Neuronal stem cell (in vitro differentiated cells): ENCODE data around the gene RAG2.

Source experiments
- DNase-seq: peaks from one replicate; pipeline ENCODE4 v3.0.0-alpha.2; 2013; ENCODE audit warnings: low spot score
- H2AFZ ChIP-seq: one replicate; pipeline ENCODE4 v1.6.1; 2013; ENCODE audit warnings: mild to moderate bottlenecking, low read length, inconsistent platforms
- H2AK5ac ChIP-seq: 2 replicates; pipeline ENCODE4 v1.6.1; 2013; ENCODE audit warnings: low read depth, mild to moderate bottlenecking, inconsistent platforms, low read length, moderate library complexity, mixed read lengths
- H2BK120ac ChIP-seq: 2 replicates; pipeline ENCODE4 v1.6.1; 2013; ENCODE audit warnings: low read depth, mild to moderate bottlenecking, inconsistent platforms, low read length, moderate library complexity, mixed read lengths
- H2BK12ac ChIP-seq: one replicate; pipeline ENCODE4 v1.6.1; 2013; ENCODE audit warnings: low read length, inconsistent platforms
- H2BK15ac ChIP-seq: 2 replicates; pipeline ENCODE4 v1.6.1; 2013; ENCODE audit warnings: mild to moderate bottlenecking, low read length, inconsistent platforms, mixed read lengths
- H2BK5ac ChIP-seq: one replicate; pipeline ENCODE4 v1.6.1; 2013; ENCODE audit warnings: inconsistent platforms, mild to moderate bottlenecking, low read length, moderate library complexity
- H3K14ac ChIP-seq: one replicate; pipeline ENCODE4 v1.6.1; 2013; ENCODE audit warnings: low read length, inconsistent platforms
- H3K18ac ChIP-seq: 2 replicates; pipeline ENCODE4 v1.6.1; 2013; ENCODE audit warnings: low read length, inconsistent platforms
- H3K23ac ChIP-seq: 2 replicates; pipeline ENCODE4 v1.6.1; 2013; ENCODE audit warnings: low read depth, mild to moderate bottlenecking, mixed read lengths, low read length, inconsistent platforms; ENCODE audit not compliant: poor library complexity
- H3K27ac ChIP-seq: replicated peaks from 3 replicates; pipeline ENCODE4 v1.5.1; 2013; ENCODE audit warnings: low read length, inconsistent platforms
- H3K27me3 ChIP-seq, 3 experiments: 2 replicates each; pipeline ENCODE4 v1.6.1; 2013; ENCODE audit warnings: low read length in 3 of 3, mild to moderate bottlenecking in 2 of 3, inconsistent platforms in 1 of 3, low read depth in 1 of 3, mixed read lengths in 1 of 3, moderate library complexity in 1 of 3; ENCODE audit not compliant: control insufficient read depth in 3 of 3, insufficient read depth in 3 of 3
- H3K36me3 ChIP-seq, 2 donors: replicated peaks in 1 of 2; 2 replicates each; pipeline ENCODE4 v1.6.1; 2013; ENCODE audit warnings: low read length in 2 of 2; ENCODE audit not compliant: control insufficient read depth in 2 of 2, insufficient read depth in 2 of 2
- H3K4ac ChIP-seq: 2 replicates; pipeline ENCODE4 v1.6.1; 2013; ENCODE audit warnings: inconsistent platforms, mild to moderate bottlenecking, low read length, moderate library complexity
- H3K4me1 ChIP-seq, 2 donors: 1 replicate in 1 of 2; 2 replicates in 1 of 2; pipeline ENCODE4 v1.6.1; 2013; ENCODE audit warnings: low read length in 2 of 2, low read depth in 1 of 2; ENCODE audit not compliant: control insufficient read depth in 2 of 2, insufficient read depth in 1 of 2
- H3K4me2 ChIP-seq: one replicate; pipeline ENCODE4 v1.6.1; 2013; ENCODE audit warnings: mild to moderate bottlenecking, low read length, inconsistent platforms; ENCODE audit not compliant: insufficient read depth, poor library complexity, severe bottlenecking
- H3K4me3 ChIP-seq, 2 donors: 2 replicates each; pipeline ENCODE4 v1.5.1; 2013; ENCODE audit warnings: low read length in 2 of 2, mild to moderate bottlenecking in 2 of 2, inconsistent platforms in 1 of 2, moderate library complexity in 1 of 2
- H3K79me1 ChIP-seq: one replicate; pipeline ENCODE4 v1.6.1; 2013; ENCODE audit warnings: low read depth, mild to moderate bottlenecking, inconsistent platforms, low read length, moderate library complexity
- H3K9ac ChIP-seq: one replicate; pipeline ENCODE4 v1.6.1; 2013; ENCODE audit warnings: mild to moderate bottlenecking, low read depth, low read length, inconsistent platforms; ENCODE audit not compliant: poor library complexity
- H3K9me3 ChIP-seq, 2 donors: replicated peaks in 1 of 2; 2 replicates each; pipeline versions ENCODE3 to v1.6.1; 2013; ENCODE audit warnings: low read length in 2 of 2, mild to moderate bottlenecking in 2 of 2, inconsistent platforms in 1 of 2, low read depth in 1 of 2, mixed read lengths in 1 of 2, moderate library complexity in 1 of 2; ENCODE audit not compliant: control insufficient read depth in 2 of 2, insufficient read depth in 1 of 2
- H4K8ac ChIP-seq: one replicate; pipeline ENCODE4 v1.6.1; 2013; ENCODE audit warnings: low read depth, mild to moderate bottlenecking, inconsistent platforms, low read length, moderate library complexity
- H4K91ac ChIP-seq: one replicate; pipeline ENCODE4 v1.6.1; 2013; ENCODE audit warnings: low read length, low read depth, mild to moderate bottlenecking, inconsistent platforms; ENCODE audit not compliant: poor library complexity
- WGBS, 2 donors: extraction: QIAGEN DNeasy Blood & Tissue Kit; methylation state at CpG; one replicate each; pipeline ENCODE4 v1.1.7; 2013; ENCODE audit warnings: missing lambda C conversion rate in 2 of 2, mixed read lengths in 1 of 2; ENCODE audit not compliant: insufficient read length in 2 of 2, insufficient replicate concordance in 1 of 2; ENCODE audit errors: extremely low coverage in 2 of 2; 5-methylcytosine and 5-hydroxymethylcytosine counted together

RAG2 gene

GRCh38 chr11:36628765-36629244, 30.8 kb upstream of the RAG2 start:
- Histone ChIP-seq H3K27ac (no peak overlapping the region), H2BK15ac (no peak overlapping the region)
- WGBS, 2 donors: no CpG with 5 or more reads among the region's 4 CpGs

GRCh38 chr11:36628141-36628540, 30.1 kb upstream of the RAG2 start:
- no CpG with 5 or more reads among the region's 5 CpGs for WGBS, 2 donors
- H3K27ac ChIP-seq: no peak overlapping the region

More at GRCh38 chr11:36628765-36629244, 30.8 kb upstream of the RAG2 start:
- H3K4me3 ChIP-seq: no peak overlapping the region
- no peak overlapping the region for H2AK5ac ChIP-seq
- H2AFZ ChIP-seq: no peak overlapping the region
- H3K23ac ChIP-seq: no peak overlapping the region
- peaks cover 2% of the 10 kb centered on the region for H3K79me1 ChIP-seq
- DNase-seq: no peak
- no peak overlapping the region for H3K18ac ChIP-seq
- no peak overlapping the region for H4K8ac ChIP-seq
- H2BK12ac ChIP-seq: no peak overlapping the region
- H4K91ac ChIP-seq: no peak overlapping the region
- H3K36me3 ChIP-seq: no peaks in the 10 kb centered on the region
- H3K9ac ChIP-seq: no peak overlapping the region
- peaks cover 0 to 5% of the 10 kb centered on the region in 2 donors for H3K9me3 ChIP-seq
- peaks cover 7% of the 10 kb centered on the region in 2 donors for H3K4me1 ChIP-seq
- H3K4me2 ChIP-seq: no peak overlapping the region
- H2BK120ac ChIP-seq: no peak overlapping the region
- no peak overlapping the region for H3K14ac ChIP-seq
- H2BK5ac ChIP-seq: no peak overlapping the region
- no peak overlapping the region for H3K4ac ChIP-seq
- no peaks in the 10 kb centered on the region for H3K27me3 ChIP-seq

GRCh38 chr11:36627471-36627870, 29.4 kb upstream of the RAG2 start:
- H3K36me3 ChIP-seq: no peaks in the 10 kb centered on the region
- H4K8ac ChIP-seq: no peak overlapping the region
- H2BK120ac ChIP-seq: no peak overlapping the region
- no peak overlapping the region for H3K23ac ChIP-seq
- no peak overlapping the region for H3K4ac ChIP-seq
- no peak overlapping the region for H3K9ac ChIP-seq
- no peak overlapping the region for H4K91ac ChIP-seq
- H2AFZ ChIP-seq: no peak overlapping the region
- H2AK5ac ChIP-seq: no peak overlapping the region
- H3K79me1 ChIP-seq: peaks cover 2% of the 10 kb centered on the region
- H3K4me3 ChIP-seq: no peak overlapping the region
- no peaks in the 10 kb centered on the region for H3K27me3 ChIP-seq
- no peak overlapping the region for H2BK15ac ChIP-seq
- no peak overlapping the region for H3K14ac ChIP-seq
- H2BK12ac ChIP-seq: no peak overlapping the region
- H3K18ac ChIP-seq: no peak overlapping the region
- no CpG with 5 or more reads among the region's 2 CpGs for WGBS, 2 donors
- no peak for DNase-seq
- peaks cover 0 to 5% of the 10 kb centered on the region in 2 donors for H3K9me3 ChIP-seq
- H2BK5ac ChIP-seq: no peak overlapping the region
- H3K27ac ChIP-seq: no peak overlapping the region
- H3K4me2 ChIP-seq: no peak overlapping the region
- peaks cover 7 to 8% of the 10 kb centered on the region in 2 donors for H3K4me1 ChIP-seq

More at GRCh38 chr11:36628141-36628540, 30.1 kb upstream of the RAG2 start:
- Histone ChIP-seq H3K14ac (no peak overlapping the region), H3K23ac (no peak overlapping the region), H3K4me1 (peaks cover 7 to 8% of the 10 kb centered on the region in 2 donors), H3K36me3 (no peaks in the 10 kb centered on the region), H3K79me1 (peaks cover 2% of the 10 kb centered on the region), H2AK5ac (no peak overlapping the region), H3K4me2 (no peak overlapping the region), H3K4ac (no peak overlapping the region), H4K91ac (no peak overlapping the region), H3K27me3 (no peaks in the 10 kb centered on the region), H3K18ac (no peak overlapping the region), H4K8ac (no peak overlapping the region), H2AFZ (no peak overlapping the region), H3K9me3 (peaks cover 0 to 5% of the 10 kb centered on the region in 2 donors), H3K4me3 (no peak overlapping the region), H3K9ac (no peak overlapping the region), H2BK5ac (no peak overlapping the region), H2BK120ac (no peak overlapping the region), H2BK12ac (no peak overlapping the region), H2BK15ac (no peak overlapping the region)
- no peak for DNase-seq

GRCh38 chr11:36627006-36627405, 29.0 kb upstream of the RAG2 start:
- Histone ChIP-seq H2AK5ac (no peak overlapping the region), H4K91ac (no peak overlapping the region), H3K9ac (no peak overlapping the region), H2BK12ac (no peak overlapping the region), H3K4me3 (no peak overlapping the region), H3K36me3 (no peaks in the 10 kb centered on the region), H3K14ac (no peak overlapping the region), H3K4me2 (no peak overlapping the region), H3K9me3 (peaks cover 0 to 5% of the 10 kb centered on the region in 2 donors), H3K4me1 (peaks cover 7 to 8% of the 10 kb centered on the region in 2 donors), H3K18ac (no peak overlapping the region), H2BK5ac (no peak overlapping the region), H2AFZ (no peak overlapping the region), H4K8ac (no peak overlapping the region), H2BK15ac (no peak overlapping the region), H3K79me1 (peaks cover 2% of the 10 kb centered on the region), H3K27me3 (no peaks in the 10 kb centered on the region), H3K4ac (no peak overlapping the region), H2BK120ac (no peak overlapping the region), H3K23ac (no peak overlapping the region), H3K27ac (no peak overlapping the region)
- DNase-seq: no peak
- no CpG with 5 or more reads among the region's 1 CpG for WGBS, 2 donors
